ENCODE results near the gene SCAPER. TPM values are rescaled to one million over a fixed set of nuclear protein-coding genes. Genes with fewer than 3 reads are reported as not detected.

Gene SCAPER
- total and polyA plus RNA-seq, 4 donors: 3.3 to 18.0 (median 9.9) TPM

- TF ChIP-seq REST (IDR thresholded peaks at IDR 0.05) (no peak), SP1 (IDR thresholded peaks at IDR 0.05) (no peak)
Observed at GRCh38 chr15:76575274-76575673, 329.9 kb downstream of the SCAPER start (continued).

GRCh38 chr15:76572983-76573314 is 332.2 kb downstream of the SCAPER start:
- Histone ChIP-seq H3K9ac (ENCODE audit: low read depth in 1 of 2, low read length in 2 of 2) (no peak overlapping the region), H3K36me3 (ENCODE audit: control insufficient read depth in 4 of 4, insufficient read depth in 3 of 4, low read depth in 1 of 4, low read length in 3 of 4) (no peaks in the 10 kb centered on the region), H3K27ac (ENCODE audit: low read depth in 1 of 2, low read length in 2 of 2) (no peak overlapping the region), H3K4me1 (ENCODE audit: control insufficient read depth in 4 of 4, insufficient read depth in 4 of 4, low read length in 3 of 4) (peaks cover 0 to 12% (median 8%) of the 10 kb centered on the region in 4 donors), H3K27me3 (ENCODE audit: control insufficient read depth in 4 of 4, insufficient read depth in 4 of 4, low read length in 3 of 4) (no peaks in the 10 kb centered on the region), H3K9me3 (ENCODE audit: control insufficient read depth in 4 of 4, low read length in 3 of 4) (no peaks in the 10 kb centered on the region), H3K4me3 (ENCODE audit: low read depth in 1 of 3, low read length in 3 of 3) (no peak overlapping the region)
- no peak for TF ChIP-seq ZBTB33 (IDR thresholded peaks at IDR 0.05)
- TF ChIP-seq RAD21 (IDR thresholded peaks at IDR 0.05): no peak
- no peak for TF ChIP-seq TAF1 (conservative IDR thresholded peaks at IDR 0.05)
- TF ChIP-seq RXRA (IDR thresholded peaks at IDR 0.05): no peak
- TF ChIP-seq REST (IDR thresholded peaks at IDR 0.05): no peak
- no peak for TF ChIP-seq HNF4G (IDR thresholded peaks at IDR 0.05)
- TF ChIP-seq JUND (IDR thresholded peaks at IDR 0.05): no peak
- TF ChIP-seq, protein P1, sequence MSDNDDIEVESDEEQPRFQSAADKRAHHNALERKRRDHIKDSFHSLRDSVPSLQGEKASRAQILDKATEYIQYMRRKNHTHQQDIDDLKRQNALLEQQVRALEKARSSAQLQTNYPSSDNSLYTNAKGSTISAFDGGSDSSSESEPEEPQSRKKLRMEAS (IDR thresholded peaks at IDR 0.05): no peak
- TF ChIP-seq, protein P2, sequence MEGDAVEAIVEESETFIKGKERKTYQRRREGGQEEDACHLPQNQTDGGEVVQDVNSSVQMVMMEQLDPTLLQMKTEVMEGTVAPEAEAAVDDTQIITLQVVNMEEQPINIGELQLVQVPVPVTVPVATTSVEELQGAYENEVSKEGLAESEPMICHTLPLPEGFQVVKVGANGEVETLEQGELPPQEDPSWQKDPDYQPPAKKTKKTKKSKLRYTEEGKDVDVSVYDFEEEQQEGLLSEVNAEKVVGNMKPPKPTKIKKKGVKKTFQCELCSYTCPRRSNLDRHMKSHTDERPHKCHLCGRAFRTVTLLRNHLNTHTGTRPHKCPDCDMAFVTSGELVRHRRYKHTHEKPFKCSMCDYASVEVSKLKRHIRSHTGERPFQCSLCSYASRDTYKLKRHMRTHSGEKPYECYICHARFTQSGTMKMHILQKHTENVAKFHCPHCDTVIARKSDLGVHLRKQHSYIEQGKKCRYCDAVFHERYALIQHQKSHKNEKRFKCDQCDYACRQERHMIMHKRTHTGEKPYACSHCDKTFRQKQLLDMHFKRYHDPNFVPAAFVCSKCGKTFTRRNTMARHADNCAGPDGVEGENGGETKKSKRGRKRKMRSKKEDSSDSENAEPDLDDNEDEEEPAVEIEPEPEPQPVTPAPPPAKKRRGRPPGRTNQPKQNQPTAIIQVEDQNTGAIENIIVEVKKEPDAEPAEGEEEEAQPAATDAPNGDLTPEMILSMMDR (IDR thresholded peaks at IDR 0.05; ENCODE audit: low read depth, low read length, missing input control): no peak
- no peak for TF ChIP-seq YY1 (IDR thresholded peaks at IDR 0.05)
- no peak for TF ChIP-seq FOXA2 (IDR thresholded peaks at IDR 0.05)
- no peak for TF ChIP-seq EGR1 (IDR thresholded peaks at IDR 0.05; ENCODE audit: low read depth in 2 of 2)
- TF ChIP-seq NR2F2 (IDR thresholded peaks at IDR 0.05): no peak
- TF ChIP-seq, protein P3, sequence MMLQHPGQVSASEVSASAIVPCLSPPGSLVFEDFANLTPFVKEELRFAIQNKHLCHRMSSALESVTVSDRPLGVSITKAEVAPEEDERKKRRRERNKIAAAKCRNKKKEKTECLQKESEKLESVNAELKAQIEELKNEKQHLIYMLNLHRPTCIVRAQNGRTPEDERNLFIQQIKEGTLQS (IDR thresholded peaks at IDR 0.05): no peak
- no peak for TF ChIP-seq SP1 (IDR thresholded peaks at IDR 0.05)
- DNase-seq (ENCODE audit: low spot score): no peak
